ENCODE measurements around the gene PNKD.

DNA sequence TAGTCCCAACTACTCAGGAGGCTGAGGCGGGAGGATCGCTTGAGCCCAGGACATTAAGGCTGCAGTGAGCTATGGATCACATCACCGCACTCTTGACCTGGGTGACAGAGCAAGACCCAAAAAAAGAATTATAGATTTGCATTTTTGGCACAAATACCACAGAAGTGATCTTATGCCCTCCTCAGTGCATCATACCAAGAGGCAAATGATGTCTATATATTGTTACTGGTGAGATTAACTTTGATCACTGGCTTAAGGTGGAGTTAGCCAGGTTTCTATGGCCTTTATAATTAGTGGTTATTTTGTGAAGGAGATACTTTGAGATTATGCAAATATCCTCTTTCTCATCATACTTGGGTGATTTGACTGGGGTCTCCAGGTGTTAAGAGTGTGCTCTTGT is 64.2 kb downstream of the PNKD start:
- TF ChIP-seq, protein P1, sequence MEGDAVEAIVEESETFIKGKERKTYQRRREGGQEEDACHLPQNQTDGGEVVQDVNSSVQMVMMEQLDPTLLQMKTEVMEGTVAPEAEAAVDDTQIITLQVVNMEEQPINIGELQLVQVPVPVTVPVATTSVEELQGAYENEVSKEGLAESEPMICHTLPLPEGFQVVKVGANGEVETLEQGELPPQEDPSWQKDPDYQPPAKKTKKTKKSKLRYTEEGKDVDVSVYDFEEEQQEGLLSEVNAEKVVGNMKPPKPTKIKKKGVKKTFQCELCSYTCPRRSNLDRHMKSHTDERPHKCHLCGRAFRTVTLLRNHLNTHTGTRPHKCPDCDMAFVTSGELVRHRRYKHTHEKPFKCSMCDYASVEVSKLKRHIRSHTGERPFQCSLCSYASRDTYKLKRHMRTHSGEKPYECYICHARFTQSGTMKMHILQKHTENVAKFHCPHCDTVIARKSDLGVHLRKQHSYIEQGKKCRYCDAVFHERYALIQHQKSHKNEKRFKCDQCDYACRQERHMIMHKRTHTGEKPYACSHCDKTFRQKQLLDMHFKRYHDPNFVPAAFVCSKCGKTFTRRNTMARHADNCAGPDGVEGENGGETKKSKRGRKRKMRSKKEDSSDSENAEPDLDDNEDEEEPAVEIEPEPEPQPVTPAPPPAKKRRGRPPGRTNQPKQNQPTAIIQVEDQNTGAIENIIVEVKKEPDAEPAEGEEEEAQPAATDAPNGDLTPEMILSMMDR (IDR thresholded peaks at IDR 0.05): no peak
- TF ChIP-seq POLR2A (IDR thresholded peaks at IDR 0.05): no peak

All from heart left ventricle (tissue), 13 donors.